ENCODE data around the gene TNPO1.
"Not testable (repeated sequence)": the region's sequence is repeated elsewhere in the genome, so short reads cannot be mapped to it uniquely, and the experiment has no call there.

Gene TNPO1

GRCh38 chr5:72917371-72917776 lies 100.9 kb downstream of the TNPO1 start:
- Histone ChIP-seq H3K27ac (ENCODE audit: low read depth in 2 of 2, low read length in 2 of 2) (no peak overlapping the region), H3K36me3 (ENCODE audit: control insufficient read depth in 2 of 2, insufficient read depth in 2 of 2, low read length in 2 of 2) (no peaks in the 10 kb centered on the region), H3K9ac (ENCODE audit: low read depth in 1 of 2, low read length in 2 of 2) (no peak overlapping the region), H3K9me3 (ENCODE audit: control insufficient read depth in 2 of 2, low read length in 2 of 2) (no peaks in the 10 kb centered on the region), H3K4me3 (ENCODE audit: low read length in 2 of 2) (no peak overlapping the region), H3K4me1 (ENCODE audit: control insufficient read depth in 2 of 2, insufficient read depth in 2 of 2, low read length in 2 of 2) (no peaks in the 10 kb centered on the region), H3K27me3 (ENCODE audit: control insufficient read depth in 2 of 2, insufficient read depth in 2 of 2, low read length in 2 of 2) (no peaks in the 10 kb centered on the region)

- H3K4me3 ChIP-seq (ENCODE audit: low read length in 2 of 2): no peak overlapping the region
- H3K9me3 ChIP-seq (ENCODE audit: control insufficient read depth in 2 of 2, low read length in 2 of 2): no peaks in the 10 kb centered on the region
- no peaks in the 10 kb centered on the region for H3K4me1 ChIP-seq (ENCODE audit: control insufficient read depth in 2 of 2, insufficient read depth in 2 of 2, low read length in 2 of 2)
- no peak overlapping the region for H3K27ac ChIP-seq (ENCODE audit: low read depth in 2 of 2, low read length in 2 of 2)
- H3K9ac ChIP-seq (ENCODE audit: low read depth in 1 of 2, low read length in 2 of 2): no peak overlapping the region
- no peaks in the 10 kb centered on the region for H3K36me3 ChIP-seq (ENCODE audit: control insufficient read depth in 2 of 2, insufficient read depth in 2 of 2, low read length in 2 of 2)
- no peaks in the 10 kb centered on the region for H3K27me3 ChIP-seq (ENCODE audit: control insufficient read depth in 2 of 2, insufficient read depth in 2 of 2, low read length in 2 of 2)
Measured at GRCh38 chr5:72920690-72921502, 104.4 kb downstream of the TNPO1 start.

GRCh38 chr5:72921886-72922285 lies 105.4 kb downstream of the TNPO1 start:
- no peak overlapping the region for H3K9ac ChIP-seq (ENCODE audit: low read depth in 1 of 2, low read length in 2 of 2)
- H3K27ac ChIP-seq (ENCODE audit: low read depth in 2 of 2, low read length in 2 of 2): no peak overlapping the region
- no peaks in the 10 kb centered on the region for H3K9me3 ChIP-seq (ENCODE audit: control insufficient read depth in 2 of 2, low read length in 2 of 2)
- H3K36me3 ChIP-seq (ENCODE audit: control insufficient read depth in 2 of 2, insufficient read depth in 2 of 2, low read length in 2 of 2): no peaks in the 10 kb centered on the region
- H3K27me3 ChIP-seq (ENCODE audit: control insufficient read depth in 2 of 2, insufficient read depth in 2 of 2, low read length in 2 of 2): no peaks in the 10 kb centered on the region
- H3K4me1 ChIP-seq (ENCODE audit: control insufficient read depth in 2 of 2, insufficient read depth in 2 of 2, low read length in 2 of 2): no peaks in the 10 kb centered on the region
- H3K4me3 ChIP-seq (ENCODE audit: low read length in 2 of 2): no peak overlapping the region

GRCh38 chr5:72922422-72922821 lies 106.0 kb downstream of the TNPO1 start:
- no peaks in the 10 kb centered on the region for H3K9me3 ChIP-seq (ENCODE audit: control insufficient read depth in 2 of 2, low read length in 2 of 2)
- no peak overlapping the region for H3K4me3 ChIP-seq (ENCODE audit: low read length in 2 of 2)
- H3K4me1 ChIP-seq (ENCODE audit: control insufficient read depth in 2 of 2, insufficient read depth in 2 of 2, low read length in 2 of 2): no peaks in the 10 kb centered on the region
- no peaks in the 10 kb centered on the region for H3K27me3 ChIP-seq (ENCODE audit: control insufficient read depth in 2 of 2, insufficient read depth in 2 of 2, low read length in 2 of 2)
- H3K36me3 ChIP-seq (ENCODE audit: control insufficient read depth in 2 of 2, insufficient read depth in 2 of 2, low read length in 2 of 2): no peaks in the 10 kb centered on the region
- no peak overlapping the region for H3K9ac ChIP-seq (ENCODE audit: low read depth in 1 of 2, low read length in 2 of 2)
- no peak overlapping the region for H3K27ac ChIP-seq (ENCODE audit: low read depth in 2 of 2, low read length in 2 of 2)

GRCh38 chr5:72925336-72926010 lies 109.0 kb downstream of the TNPO1 start:
- Histone ChIP-seq H3K27me3 (ENCODE audit: control insufficient read depth in 2 of 2, insufficient read depth in 2 of 2, low read length in 2 of 2) (no peaks in the 10 kb centered on the region), H3K27ac (ENCODE audit: low read depth in 2 of 2, low read length in 2 of 2) (no peak overlapping the region), H3K36me3 (ENCODE audit: control insufficient read depth in 2 of 2, insufficient read depth in 2 of 2, low read length in 2 of 2) (no peaks in the 10 kb centered on the region), H3K4me3 (ENCODE audit: low read length in 2 of 2) (no peak overlapping the region), H3K4me1 (ENCODE audit: control insufficient read depth in 2 of 2, insufficient read depth in 2 of 2, low read length in 2 of 2) (no peaks in the 10 kb centered on the region), H3K9ac (ENCODE audit: low read depth in 1 of 2, low read length in 2 of 2) (no peak overlapping the region), H3K9me3 (ENCODE audit: control insufficient read depth in 2 of 2, low read length in 2 of 2) (no peaks in the 10 kb centered on the region)

- not testable (repeated sequence) for H3K27me3 ChIP-seq (ENCODE audit: control insufficient read depth in 2 of 2, insufficient read depth in 2 of 2, low read length in 2 of 2); H3K9ac ChIP-seq (ENCODE audit: low read depth in 1 of 2, low read length in 2 of 2); H3K27ac ChIP-seq (ENCODE audit: low read depth in 2 of 2, low read length in 2 of 2); H3K4me1 ChIP-seq (ENCODE audit: control insufficient read depth in 2 of 2, insufficient read depth in 2 of 2, low read length in 2 of 2); H3K4me3 ChIP-seq (ENCODE audit: low read length in 2 of 2); H3K9me3 ChIP-seq (ENCODE audit: control insufficient read depth in 2 of 2, low read length in 2 of 2); H3K36me3 ChIP-seq (ENCODE audit: control insufficient read depth in 2 of 2, insufficient read depth in 2 of 2, low read length in 2 of 2)
Measured at GRCh38 chr5:72932686-72933085, 116.2 kb downstream of the TNPO1 start.

GRCh38 chr5:72934953-72935725 lies 118.7 kb downstream of the TNPO1 start:
- not testable (repeated sequence) for H3K9me3 ChIP-seq (ENCODE audit: control insufficient read depth in 2 of 2, low read length in 2 of 2); H3K27me3 ChIP-seq (ENCODE audit: control insufficient read depth in 2 of 2, insufficient read depth in 2 of 2, low read length in 2 of 2); H3K9ac ChIP-seq (ENCODE audit: low read depth in 1 of 2, low read length in 2 of 2); H3K36me3 ChIP-seq (ENCODE audit: control insufficient read depth in 2 of 2, insufficient read depth in 2 of 2, low read length in 2 of 2); H3K4me3 ChIP-seq (ENCODE audit: low read length in 2 of 2); H3K27ac ChIP-seq (ENCODE audit: low read depth in 2 of 2, low read length in 2 of 2); H3K4me1 ChIP-seq (ENCODE audit: control insufficient read depth in 2 of 2, insufficient read depth in 2 of 2, low read length in 2 of 2)

GRCh38 chr5:72936893-72937292 lies 120.4 kb downstream of the TNPO1 start:
- peaks cover 0 to 8% of the 10 kb centered on the region in 2 donors for H3K4me1 ChIP-seq (ENCODE audit: control insufficient read depth in 2 of 2, insufficient read depth in 2 of 2, low read length in 2 of 2)
- H3K9me3 ChIP-seq (ENCODE audit: control insufficient read depth in 2 of 2, low read length in 2 of 2): no peaks in the 10 kb centered on the region
- H3K36me3 ChIP-seq (ENCODE audit: control insufficient read depth in 2 of 2, insufficient read depth in 2 of 2, low read length in 2 of 2): no peaks in the 10 kb centered on the region
- H3K9ac ChIP-seq (ENCODE audit: low read depth in 1 of 2, low read length in 2 of 2): no peak overlapping the region
- no peak overlapping the region for H3K4me3 ChIP-seq (ENCODE audit: low read length in 2 of 2)
- no peak overlapping the region for H3K27ac ChIP-seq (ENCODE audit: low read depth in 2 of 2, low read length in 2 of 2)
- H3K27me3 ChIP-seq (ENCODE audit: control insufficient read depth in 2 of 2, insufficient read depth in 2 of 2, low read length in 2 of 2): no peaks in the 10 kb centered on the region

GRCh38 chr5:72937517-72938061 lies 121.1 kb downstream of the TNPO1 start:
- Histone ChIP-seq H3K4me3 (ENCODE audit: low read length in 2 of 2) (no peak overlapping the region), H3K36me3 (ENCODE audit: control insufficient read depth in 2 of 2, insufficient read depth in 2 of 2, low read length in 2 of 2) (no peaks in the 10 kb centered on the region), H3K4me1 (ENCODE audit: control insufficient read depth in 2 of 2, insufficient read depth in 2 of 2, low read length in 2 of 2) (peaks cover 0 to 8% of the 10 kb centered on the region in 2 donors), H3K27ac (ENCODE audit: low read depth in 2 of 2, low read length in 2 of 2) (peak overlapping the region; percentile 54 to 67), H3K9ac (ENCODE audit: low read depth in 1 of 2, low read length in 2 of 2) (no peak overlapping the region), H3K27me3 (ENCODE audit: control insufficient read depth in 2 of 2, insufficient read depth in 2 of 2, low read length in 2 of 2) (no peaks in the 10 kb centered on the region), H3K9me3 (ENCODE audit: control insufficient read depth in 2 of 2, low read length in 2 of 2) (no peaks in the 10 kb centered on the region)

- peaks cover 0 to 8% of the 10 kb centered on the region in 2 donors for H3K4me1 ChIP-seq (ENCODE audit: control insufficient read depth in 2 of 2, insufficient read depth in 2 of 2, low read length in 2 of 2)
- no peak overlapping the region for H3K4me3 ChIP-seq (ENCODE audit: low read length in 2 of 2)
- no peak overlapping the region for H3K9ac ChIP-seq (ENCODE audit: low read depth in 1 of 2, low read length in 2 of 2)
- no peaks in the 10 kb centered on the region for H3K36me3 ChIP-seq (ENCODE audit: control insufficient read depth in 2 of 2, insufficient read depth in 2 of 2, low read length in 2 of 2)
- H3K27ac ChIP-seq (ENCODE audit: low read depth in 2 of 2, low read length in 2 of 2): peak overlapping the region; percentile 54 to 67
- no peaks in the 10 kb centered on the region for H3K27me3 ChIP-seq (ENCODE audit: control insufficient read depth in 2 of 2, insufficient read depth in 2 of 2, low read length in 2 of 2)
- no peaks in the 10 kb centered on the region for H3K9me3 ChIP-seq (ENCODE audit: control insufficient read depth in 2 of 2, low read length in 2 of 2)
Measured at GRCh38 chr5:72938206-72938605, 121.7 kb downstream of the TNPO1 start.
